ENCODE results near the gene OR56A3.

The OR56A3 gene

DNA sequence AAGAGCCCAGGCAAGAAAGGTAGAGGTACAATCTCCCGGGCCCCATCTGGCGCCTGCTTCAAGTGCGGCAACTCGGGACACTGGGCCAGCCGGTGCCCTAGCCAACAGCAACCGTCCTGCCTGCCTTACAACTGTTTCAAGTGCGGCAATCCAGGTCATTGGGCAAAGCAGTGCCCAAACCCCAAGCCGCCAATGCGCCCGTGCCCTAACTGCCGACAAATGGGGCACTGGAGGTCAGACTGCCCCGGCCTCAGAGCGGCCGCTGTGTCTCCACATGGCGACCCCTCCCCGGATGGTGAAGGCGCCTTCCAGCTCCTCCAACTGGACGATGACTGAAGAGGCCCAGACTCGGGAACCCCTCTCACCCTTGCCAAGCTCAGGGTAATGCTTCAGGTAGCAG is 11.4 kb upstream of the OR56A3 start:
- Histone ChIP-seq H3F3A (ENCODE audit: control insufficient read depth, insufficient read depth) (no peaks in the 10 kb centered on the region), H4K20me1 (ENCODE audit: control insufficient read depth, insufficient read depth, low read depth, low read length) (no peaks in the 10 kb centered on the region), H3K27ac (ENCODE audit: low read depth, low read length) (no peak overlapping the region), H3K9me3 (ENCODE audit: control insufficient read depth, insufficient read depth, low read length) (peaks cover 11% of the 10 kb centered on the region; the same call in 1 of the 2 replicates), H3K36me3 (ENCODE audit: control insufficient read depth, low read length) (no peaks in the 10 kb centered on the region), H3K4me3 (ENCODE audit: low read length) (no peak overlapping the region), H3K4me1 (ENCODE audit: control insufficient read depth, low read length) (no peaks in the 10 kb centered on the region), H3K4me2 (ENCODE audit: low read length) (no peak overlapping the region), H3K27me3 (ENCODE audit: control insufficient read depth, low read length) (no peaks in the 10 kb centered on the region), H3K9me2 (replicated peaks; ENCODE audit: control insufficient read depth, low read length) (no peaks in the 10 kb centered on the region), H3K79me2 (ENCODE audit: control insufficient read depth, low read length) (no peaks in the 10 kb centered on the region)
- TF ChIP-seq, protein P1, sequence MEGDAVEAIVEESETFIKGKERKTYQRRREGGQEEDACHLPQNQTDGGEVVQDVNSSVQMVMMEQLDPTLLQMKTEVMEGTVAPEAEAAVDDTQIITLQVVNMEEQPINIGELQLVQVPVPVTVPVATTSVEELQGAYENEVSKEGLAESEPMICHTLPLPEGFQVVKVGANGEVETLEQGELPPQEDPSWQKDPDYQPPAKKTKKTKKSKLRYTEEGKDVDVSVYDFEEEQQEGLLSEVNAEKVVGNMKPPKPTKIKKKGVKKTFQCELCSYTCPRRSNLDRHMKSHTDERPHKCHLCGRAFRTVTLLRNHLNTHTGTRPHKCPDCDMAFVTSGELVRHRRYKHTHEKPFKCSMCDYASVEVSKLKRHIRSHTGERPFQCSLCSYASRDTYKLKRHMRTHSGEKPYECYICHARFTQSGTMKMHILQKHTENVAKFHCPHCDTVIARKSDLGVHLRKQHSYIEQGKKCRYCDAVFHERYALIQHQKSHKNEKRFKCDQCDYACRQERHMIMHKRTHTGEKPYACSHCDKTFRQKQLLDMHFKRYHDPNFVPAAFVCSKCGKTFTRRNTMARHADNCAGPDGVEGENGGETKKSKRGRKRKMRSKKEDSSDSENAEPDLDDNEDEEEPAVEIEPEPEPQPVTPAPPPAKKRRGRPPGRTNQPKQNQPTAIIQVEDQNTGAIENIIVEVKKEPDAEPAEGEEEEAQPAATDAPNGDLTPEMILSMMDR (IDR thresholded peaks at IDR 0.05; ENCODE audit: low read depth, low read length, poor library complexity, severe bottlenecking), result no peak
- no peak for TF ChIP-seq EZH2phosphoT487 (IDR thresholded peaks at IDR 0.05; ENCODE audit: borderline replicate concordance, low read length)

DNA sequence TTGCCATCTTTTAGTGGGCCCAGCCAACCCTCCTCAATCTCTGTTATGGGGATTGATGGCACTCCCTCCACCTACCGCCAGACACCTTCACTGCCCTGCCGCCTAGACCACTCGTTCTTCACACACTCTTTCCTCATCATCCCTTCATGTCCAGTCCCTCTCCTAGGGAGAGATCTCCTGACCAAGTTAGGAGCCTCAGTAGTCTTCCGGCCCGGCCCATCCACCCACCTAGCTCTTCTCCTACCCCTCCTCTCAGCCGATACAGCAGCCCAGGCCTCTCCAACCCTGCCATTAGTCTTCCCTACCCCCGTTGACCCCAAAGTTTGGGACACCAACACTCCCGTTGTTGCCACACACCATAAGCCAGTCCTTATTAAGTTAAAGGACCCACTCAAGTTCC is 11.0 kb upstream of the OR56A3 start:
- peaks cover 11% of the 10 kb centered on the region; the same call in 1 of the 2 replicates for H3K9me3 ChIP-seq (ENCODE audit: control insufficient read depth, insufficient read depth, low read length)
- H3K4me2 ChIP-seq (ENCODE audit: low read length), result no peak overlapping the region
- H3K9me2 ChIP-seq (replicated peaks; ENCODE audit: control insufficient read depth, low read length), result no peaks in the 10 kb centered on the region
- no peak overlapping the region for H3K27ac ChIP-seq (ENCODE audit: low read depth, low read length)
- H3K79me2 ChIP-seq (ENCODE audit: control insufficient read depth, low read length), result no peaks in the 10 kb centered on the region
- H4K20me1 ChIP-seq (ENCODE audit: control insufficient read depth, insufficient read depth, low read depth, low read length), result no peaks in the 10 kb centered on the region
- no peaks in the 10 kb centered on the region for H3K4me1 ChIP-seq (ENCODE audit: control insufficient read depth, low read length)
- TF ChIP-seq EZH2phosphoT487 (IDR thresholded peaks at IDR 0.05; ENCODE audit: borderline replicate concordance, low read length), result no peak
- TF ChIP-seq, protein P1 (IDR thresholded peaks at IDR 0.05; ENCODE audit: low read depth, low read length, poor library complexity, severe bottlenecking), result no peak
- H3K4me3 ChIP-seq (ENCODE audit: low read length), result no peak overlapping the region
- H3K36me3 ChIP-seq (ENCODE audit: control insufficient read depth, low read length), result no peaks in the 10 kb centered on the region
- H3K27me3 ChIP-seq (ENCODE audit: control insufficient read depth, low read length), result no peaks in the 10 kb centered on the region
- no peaks in the 10 kb centered on the region for H3F3A ChIP-seq (ENCODE audit: control insufficient read depth, insufficient read depth)

DNA sequence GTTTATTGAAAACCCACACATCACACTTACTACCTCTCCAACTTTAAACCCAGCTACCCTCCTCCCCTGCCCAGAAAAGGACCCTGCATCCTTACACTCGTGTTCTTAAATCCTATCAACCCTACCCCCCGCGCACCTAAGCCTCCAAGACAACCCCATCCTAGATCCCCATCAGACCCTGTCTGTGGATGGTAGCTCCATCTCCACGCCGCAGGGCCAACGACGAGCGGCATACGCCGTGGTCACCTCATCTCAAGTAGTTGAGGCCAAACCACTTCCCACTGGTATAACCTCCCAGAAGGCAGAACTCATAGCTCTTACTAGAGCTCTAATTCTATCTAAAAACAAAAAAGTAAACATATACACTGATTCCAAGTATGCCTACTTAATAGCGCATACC is 9.4 kb upstream of the OR56A3 start:
- H3K36me3 ChIP-seq (ENCODE audit: control insufficient read depth, low read length), result no peaks in the 10 kb centered on the region
- no peak for TF ChIP-seq EZH2phosphoT487 (IDR thresholded peaks at IDR 0.05; ENCODE audit: borderline replicate concordance, low read length)
- TF ChIP-seq, protein P1 (IDR thresholded peaks at IDR 0.05; ENCODE audit: low read depth, low read length, poor library complexity, severe bottlenecking), result no peak
- H3K27me3 ChIP-seq (ENCODE audit: control insufficient read depth, low read length), result no peaks in the 10 kb centered on the region
- H3K4me1 ChIP-seq (ENCODE audit: control insufficient read depth, low read length), result no peaks in the 10 kb centered on the region
- no peaks in the 10 kb centered on the region for H4K20me1 ChIP-seq (ENCODE audit: control insufficient read depth, insufficient read depth, low read depth, low read length)
- no peak overlapping the region for H3K4me2 ChIP-seq (ENCODE audit: low read length)
- no peak overlapping the region for H3K27ac ChIP-seq (ENCODE audit: low read depth, low read length)
- H3F3A ChIP-seq (ENCODE audit: control insufficient read depth, insufficient read depth), result no peaks in the 10 kb centered on the region
- H3K9me3 ChIP-seq (ENCODE audit: control insufficient read depth, insufficient read depth, low read length), result peaks cover 11% of the 10 kb centered on the region; the same call in 1 of the 2 replicates
- H3K79me2 ChIP-seq (ENCODE audit: control insufficient read depth, low read length), result no peaks in the 10 kb centered on the region
- no peaks in the 10 kb centered on the region for H3K9me2 ChIP-seq (replicated peaks; ENCODE audit: control insufficient read depth, low read length)
- H3K4me3 ChIP-seq (ENCODE audit: low read length), result no peak overlapping the region
